ENCODE results near the gene QPRT.

- TF ChIP-seq POLR2A (IDR thresholded peaks at IDR 0.05) (no peak), CTCF (IDR thresholded peaks at IDR 0.05) (no peak), POLR2AphosphoS5 (IDR thresholded peaks at IDR 0.05) (no peak)
These were observed at the start of gene QPRT for GRCh38 chr16:29678691-29679267.

Data from sigmoid colon (tissue), 4 donors.